ENCODE measurements around the gene ARHGEF38. TPM values are rescaled to one million over a fixed set of nuclear protein-coding genes. Genes with fewer than 3 reads are reported as not detected.
A peak's percentile ranks its signal among the peaks of the same experiment; 100 is the strongest.

Gene ARHGEF38
- total RNA-seq, 1 experiment from 2014 or later: not detected

DNA sequence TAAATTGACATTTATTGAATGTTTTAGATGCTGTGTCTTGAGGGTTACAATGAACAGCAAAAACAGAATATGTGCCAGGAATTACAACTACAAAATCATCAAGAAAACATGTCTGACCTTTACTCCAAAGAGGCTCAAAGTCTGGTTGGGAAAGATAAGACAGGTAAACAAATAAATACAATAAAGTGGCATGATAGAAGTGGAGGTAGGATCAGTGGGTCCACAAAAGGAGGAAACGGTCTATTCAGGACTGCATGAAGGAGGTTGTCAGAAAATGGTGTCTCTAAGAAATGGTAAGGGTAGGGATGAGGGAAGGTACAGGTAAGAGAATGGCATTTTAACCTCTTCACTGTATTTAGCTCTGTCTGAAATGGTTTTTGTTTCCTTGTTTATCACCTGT is 3.8 kb downstream of the ARHGEF38 start:
- no peak for DNase-seq (ENCODE audit: low read depth)

DNA sequence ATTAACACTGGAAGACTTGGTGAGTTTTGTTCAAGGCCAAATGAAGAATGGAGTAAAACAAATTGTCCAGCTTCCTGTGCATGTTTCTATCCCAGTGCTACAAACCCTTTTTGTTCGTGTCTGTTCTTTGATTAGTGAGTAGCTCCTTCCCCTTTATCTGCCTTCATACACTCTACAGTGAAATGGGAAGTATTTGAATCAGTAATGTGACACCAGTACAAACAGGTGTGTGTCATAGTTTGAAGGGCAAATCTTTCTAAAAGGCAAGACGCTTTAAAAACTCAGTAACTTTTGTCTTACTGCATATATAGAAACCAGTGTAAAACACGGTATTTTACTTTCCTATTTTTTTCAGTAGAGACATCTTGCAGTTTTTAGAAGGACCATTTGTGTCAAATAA is 5.9 kb downstream of the ARHGEF38 start:
- DNase-seq (ENCODE audit: low read depth): no peak

DNA sequence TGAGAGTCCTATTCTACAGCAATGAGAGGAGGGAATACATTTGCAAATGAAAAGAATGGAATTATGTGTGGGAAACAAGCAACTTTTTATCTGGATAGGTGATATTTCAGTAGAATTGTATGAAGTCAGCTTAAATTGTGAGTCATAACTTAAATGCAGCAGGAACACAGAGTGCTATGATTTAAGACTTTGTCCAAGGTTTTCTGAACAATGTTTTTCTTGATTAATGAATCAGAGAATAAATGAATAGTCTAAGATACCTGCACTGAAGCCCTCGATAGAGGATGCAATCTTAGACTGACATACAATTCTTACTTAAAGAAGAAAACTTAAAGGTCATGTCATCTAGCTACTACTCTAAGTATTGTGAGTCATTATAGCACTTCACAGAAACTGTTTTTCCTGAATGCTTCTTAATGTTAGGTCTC is 8.0 kb downstream of the ARHGEF38 start:
- peak; percentile 47 for DNase-seq (ENCODE audit: low read depth)

DNA sequence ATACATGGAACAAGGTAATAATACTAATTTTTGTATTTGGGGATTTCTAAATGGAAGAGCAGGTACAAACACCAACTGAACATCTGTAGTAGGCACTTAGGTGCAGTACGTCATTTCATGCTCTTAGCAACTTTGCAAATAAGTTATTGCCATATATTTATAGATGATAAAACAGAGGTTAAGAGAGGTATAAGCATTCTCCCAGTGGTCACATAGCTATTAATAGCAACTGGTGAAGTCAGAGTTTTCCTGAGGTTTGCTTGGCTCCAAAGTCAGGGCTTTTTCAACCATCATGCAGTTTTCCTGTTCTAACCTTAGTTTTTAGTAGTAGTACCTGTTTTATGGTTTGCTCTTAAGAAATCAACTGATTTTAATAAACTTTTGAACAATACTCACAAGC is 10.9 kb downstream of the ARHGEF38 start:
- no peak for DNase-seq (ENCODE audit: low read depth)

DNA sequence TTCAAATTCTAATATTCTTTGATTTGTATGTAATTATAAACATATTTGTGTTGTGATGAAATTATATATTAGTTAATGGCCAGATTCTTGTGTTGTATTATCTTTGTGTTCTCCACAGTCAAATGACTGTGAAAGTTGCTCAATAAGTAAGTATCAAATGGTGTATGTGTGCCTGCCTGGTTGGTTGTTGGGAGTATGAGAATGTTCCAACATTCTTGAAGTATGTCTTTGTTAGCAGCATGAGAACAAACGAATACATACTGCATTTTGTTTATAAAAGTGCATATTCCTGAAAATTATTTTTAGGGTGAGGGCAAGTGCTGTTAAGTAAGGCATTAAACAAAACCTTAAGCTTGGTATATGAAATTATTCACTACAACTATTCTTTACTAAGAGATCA is 16.2 kb downstream of the ARHGEF38 start:
- DNase-seq (ENCODE audit: low read depth): no peak

DNA sequence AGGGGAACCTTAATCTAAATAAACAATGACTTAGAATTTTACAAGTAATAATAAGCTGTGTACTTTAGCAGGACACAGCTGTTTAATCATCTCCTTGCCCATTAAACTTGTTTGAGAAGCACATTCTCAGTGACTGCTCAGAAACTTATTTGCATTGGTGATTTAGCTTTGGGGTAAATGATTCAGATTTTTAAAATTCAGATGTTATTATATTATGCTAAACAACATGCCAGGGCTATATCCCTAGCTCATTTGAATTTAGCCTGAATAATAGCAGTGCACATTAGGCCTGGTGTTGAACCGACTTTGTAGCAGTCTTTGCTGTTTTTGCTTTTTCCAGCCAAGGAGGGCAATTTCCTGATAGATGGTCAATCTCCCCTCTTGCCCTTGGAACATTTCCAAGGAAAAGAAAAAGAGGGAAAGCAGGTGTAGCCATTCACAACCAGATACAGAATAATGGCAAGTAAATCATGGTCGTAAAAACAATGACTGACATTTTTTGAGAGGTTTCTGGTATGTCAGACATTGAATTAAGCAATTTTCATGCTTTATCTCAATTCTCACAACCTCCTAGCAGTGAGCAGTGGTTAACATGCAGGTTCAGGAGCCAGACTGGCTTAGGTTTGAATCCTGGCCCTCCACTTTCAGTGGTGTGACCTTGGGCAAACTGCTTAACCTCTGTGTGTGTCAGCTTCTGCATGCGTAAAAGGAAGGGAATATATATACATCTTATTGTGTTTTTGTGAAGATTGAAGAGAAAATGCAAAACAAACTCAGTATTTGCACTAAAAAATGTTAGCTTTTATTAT is 16.8 kb downstream of the ARHGEF38 start:
- no peak for DNase-seq (ENCODE audit: low read depth)

DNA sequence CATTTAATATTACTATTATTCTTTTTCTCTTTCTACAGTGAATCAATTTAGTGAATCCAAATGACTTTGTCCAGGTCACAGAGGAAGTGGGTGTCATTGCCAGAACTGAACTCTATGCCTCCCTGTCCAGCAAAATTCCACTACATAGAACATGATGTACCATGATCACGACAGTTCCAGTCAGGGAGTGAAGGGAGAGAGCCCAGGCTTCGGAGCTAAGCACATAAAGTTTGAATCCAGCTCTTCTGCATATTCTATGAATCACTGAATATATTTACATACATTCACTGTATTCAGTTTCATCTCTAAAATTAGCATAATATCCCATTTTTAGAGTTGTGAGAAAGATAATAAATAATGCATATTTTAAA is 17.4 kb downstream of the ARHGEF38 start:
- no peak for DNase-seq (ENCODE audit: low read depth)

DNA sequence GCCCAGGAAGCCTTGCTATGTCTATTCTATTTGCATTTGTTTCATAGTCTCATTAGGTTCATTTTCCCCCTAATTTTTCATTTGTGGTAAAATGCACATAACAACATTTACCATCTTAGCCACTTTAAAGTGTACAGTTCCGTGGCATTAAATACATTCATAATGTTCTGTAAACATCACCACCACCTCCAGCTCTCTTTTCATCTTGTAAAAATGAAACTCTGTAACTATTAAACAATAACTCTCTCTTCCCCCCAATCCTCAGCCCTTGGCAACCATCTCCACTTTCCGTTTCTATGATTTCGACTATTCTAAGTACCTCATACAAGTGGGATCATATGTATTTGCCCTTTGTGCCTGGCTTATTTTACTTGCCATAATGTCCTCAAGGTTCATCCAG is 19.9 kb downstream of the ARHGEF38 start:
- no peak for DNase-seq (ENCODE audit: low read depth)

DNA sequence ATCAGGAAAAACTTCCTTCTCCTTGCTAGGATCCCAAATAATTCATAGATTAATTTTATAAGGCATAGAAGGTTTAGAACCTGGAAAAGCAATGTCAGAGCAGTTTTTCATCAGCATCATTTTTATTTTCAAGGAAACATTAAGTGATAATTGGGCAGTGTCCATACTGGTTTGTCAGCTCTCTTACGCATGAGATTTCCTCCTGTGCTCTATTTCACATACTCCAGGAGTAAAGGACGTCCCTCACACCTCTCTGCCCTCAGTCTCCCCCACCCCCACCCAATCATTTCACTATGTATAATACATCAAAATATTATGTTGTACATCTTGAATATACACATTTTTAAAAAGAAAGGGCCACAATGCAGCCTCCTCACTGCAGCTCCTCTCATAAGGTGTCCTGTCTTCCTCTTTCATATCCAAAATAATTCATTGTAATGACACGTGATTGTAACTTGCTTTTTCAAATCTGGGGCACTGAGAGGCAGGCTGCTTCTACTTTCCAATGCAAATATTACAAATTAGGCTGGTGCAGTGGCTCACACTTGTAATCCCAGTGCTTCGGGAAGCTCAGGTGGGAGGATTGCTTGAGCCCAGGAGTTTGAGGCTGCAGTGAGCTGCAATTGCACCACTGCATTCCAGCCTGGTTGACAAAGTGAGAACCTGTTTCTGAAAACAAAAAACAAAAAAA is 34.4 kb downstream of the ARHGEF38 start:
- DNase-seq (ENCODE audit: low read depth): no peak

DNA sequence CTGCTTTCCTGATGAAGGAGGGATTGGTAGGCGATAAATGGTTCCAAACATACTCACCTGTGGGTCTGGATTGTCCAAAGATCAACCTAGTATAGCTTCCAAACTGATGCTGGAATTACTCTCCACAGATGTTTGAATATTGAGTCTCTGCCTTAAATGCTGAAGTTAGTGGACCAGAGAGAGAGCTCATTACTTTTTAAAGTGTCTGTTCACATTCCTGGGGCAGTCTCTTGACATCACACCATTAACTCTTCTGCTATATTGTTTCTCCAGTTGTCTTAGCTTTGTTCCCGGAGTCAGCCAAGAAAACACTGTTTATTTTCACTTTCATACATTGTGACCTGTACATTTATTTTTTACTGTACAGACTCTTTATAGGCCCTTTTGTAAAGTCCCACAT is 35.4 kb downstream of the ARHGEF38 start:
- DNase-seq (ENCODE audit: low read depth): no peak

DNA sequence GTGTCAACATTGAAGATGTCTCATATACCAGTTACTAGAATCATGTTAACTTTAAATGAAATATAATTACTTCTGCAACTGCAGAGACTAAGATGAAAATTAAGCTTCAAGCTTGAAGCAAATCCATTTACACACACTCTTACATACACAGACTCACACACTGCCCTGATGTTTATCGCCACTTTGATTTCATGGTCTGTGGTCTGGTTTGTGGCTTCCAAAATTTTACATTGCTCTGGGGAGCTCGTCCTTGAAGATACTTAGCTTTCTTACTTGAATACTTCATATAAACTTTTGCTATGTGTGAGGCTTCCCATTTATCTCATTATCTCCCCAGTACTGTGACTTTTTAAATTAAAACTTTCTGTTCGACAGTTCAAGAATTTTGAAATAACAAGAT is 35.8 kb downstream of the ARHGEF38 start:
- DNase-seq (ENCODE audit: low read depth): no peak

DNA sequence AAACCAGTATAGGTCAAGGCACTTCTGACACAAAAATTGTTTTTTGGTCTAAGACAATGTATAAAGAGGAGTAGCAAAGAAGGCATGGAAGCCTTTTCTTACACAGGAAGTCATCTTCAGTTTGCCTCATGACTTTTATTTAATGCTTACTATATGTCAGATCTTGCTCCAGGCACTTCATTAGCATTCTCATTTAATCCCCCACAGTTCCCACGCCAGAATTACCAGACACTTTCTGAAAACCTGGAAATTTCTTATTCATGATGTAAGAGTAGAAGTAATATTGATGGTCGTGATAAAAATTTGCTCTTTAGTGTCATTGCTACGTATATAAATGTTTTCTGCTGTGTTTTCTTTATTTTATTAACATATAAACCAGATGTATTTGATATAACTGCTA is 39.2 kb downstream of the ARHGEF38 start:
- DNase-seq (ENCODE audit: low read depth): no peak

DNA sequence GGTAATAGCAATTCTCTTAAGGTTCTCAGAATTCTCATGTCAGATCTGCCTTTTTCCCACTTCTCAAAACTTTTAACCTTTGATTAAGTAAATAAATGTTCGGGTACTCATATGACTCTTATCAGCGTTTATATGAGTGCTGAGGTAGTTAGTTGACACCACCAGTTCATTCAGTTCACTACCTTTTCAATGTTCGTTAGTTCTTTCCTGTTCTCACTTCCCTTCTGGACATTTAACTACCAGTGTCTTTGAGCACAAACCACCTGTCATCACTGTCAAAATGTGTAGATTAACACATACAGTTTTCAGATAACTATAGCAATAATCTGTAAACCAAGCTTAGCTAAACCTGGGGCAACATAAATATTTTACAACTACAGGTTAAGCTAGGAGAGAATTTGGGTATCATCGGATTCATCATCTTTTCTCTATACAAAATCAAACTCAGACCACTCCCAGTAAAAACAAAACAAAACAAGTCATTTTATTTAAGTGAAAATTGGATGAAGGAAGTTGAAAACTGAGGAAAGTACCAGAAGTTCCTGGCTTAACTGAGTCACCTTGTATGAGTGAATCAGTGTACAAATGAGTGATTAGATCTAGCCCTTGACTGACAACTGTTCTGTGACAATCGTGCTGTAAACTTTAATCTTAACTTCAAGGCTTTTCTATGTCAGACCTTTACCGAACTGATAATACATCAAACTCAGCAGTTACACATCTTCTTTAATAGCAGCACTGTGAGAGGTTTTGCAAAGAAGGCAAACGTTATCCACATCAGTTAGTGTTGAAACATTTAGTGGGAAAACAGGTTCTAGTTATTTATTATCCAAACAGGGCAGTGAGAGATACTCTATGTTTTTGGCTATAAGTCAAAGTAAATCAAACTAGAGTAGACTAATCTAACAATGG is 41.9 kb downstream of the ARHGEF38 start:
- DNase-seq (ENCODE audit: low read depth): no peak

DNA sequence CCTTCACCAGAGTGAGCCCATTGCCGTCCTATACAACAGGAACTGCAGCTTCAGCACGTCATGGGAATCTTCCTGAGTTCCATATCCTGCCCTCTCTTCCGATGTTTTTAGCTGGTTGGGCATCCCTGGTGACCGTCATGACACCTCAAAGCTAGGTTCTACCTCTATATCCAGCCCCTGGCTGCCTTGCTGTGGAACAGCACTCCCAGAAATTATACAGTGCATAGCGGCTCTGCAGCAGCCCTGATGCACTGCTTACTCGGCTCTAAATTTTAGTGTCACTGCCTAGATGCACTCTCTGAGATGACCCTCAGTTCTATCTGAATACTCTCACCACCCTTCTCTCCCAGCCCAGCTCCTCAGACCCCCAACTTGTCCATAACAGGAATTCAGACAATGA is 44.3 kb downstream of the ARHGEF38 start:
- DNase-seq (ENCODE audit: low read depth): no peak

DNA sequence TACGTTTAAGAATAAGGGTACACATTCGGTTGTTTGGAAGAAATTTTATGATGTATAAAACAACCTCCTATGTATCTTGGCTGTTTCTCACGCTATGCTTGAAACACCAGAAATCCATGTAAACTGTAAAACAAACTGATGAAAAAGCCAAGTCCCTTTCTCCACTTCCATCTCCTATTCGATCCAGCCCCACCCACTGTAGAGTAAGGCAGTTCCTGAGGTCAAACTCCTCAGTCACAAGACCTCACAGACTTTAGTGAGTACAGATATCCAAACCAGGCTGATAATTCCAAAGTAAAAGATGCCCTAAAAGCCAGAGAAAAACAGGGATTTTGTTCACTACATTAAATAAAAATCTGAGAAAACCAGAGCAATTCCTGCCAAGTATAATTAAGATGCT is 45.6 kb downstream of the ARHGEF38 start:
- DNase-seq (ENCODE audit: low read depth): no peak

DNA sequence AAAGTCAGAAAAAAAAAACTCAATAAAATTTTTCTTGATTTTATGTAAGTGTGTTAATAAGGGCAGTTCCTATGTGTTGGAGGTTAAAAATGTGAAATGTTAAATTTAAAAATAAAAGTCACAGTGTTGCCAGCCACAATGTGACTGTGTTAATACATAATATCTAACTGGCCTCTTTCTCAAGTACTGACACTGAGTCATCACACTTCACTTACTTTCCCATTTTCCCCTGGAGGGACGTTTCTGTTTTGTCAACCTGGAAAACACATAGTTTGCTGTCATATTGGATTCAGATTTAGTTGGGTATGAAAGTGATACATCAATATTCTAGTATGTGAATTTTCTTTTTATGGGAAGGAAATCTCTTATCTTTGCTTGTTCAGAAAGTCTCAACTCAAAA is 46.4 kb downstream of the ARHGEF38 start:
- peak; percentile 38 for DNase-seq (ENCODE audit: low read depth)

DNA sequence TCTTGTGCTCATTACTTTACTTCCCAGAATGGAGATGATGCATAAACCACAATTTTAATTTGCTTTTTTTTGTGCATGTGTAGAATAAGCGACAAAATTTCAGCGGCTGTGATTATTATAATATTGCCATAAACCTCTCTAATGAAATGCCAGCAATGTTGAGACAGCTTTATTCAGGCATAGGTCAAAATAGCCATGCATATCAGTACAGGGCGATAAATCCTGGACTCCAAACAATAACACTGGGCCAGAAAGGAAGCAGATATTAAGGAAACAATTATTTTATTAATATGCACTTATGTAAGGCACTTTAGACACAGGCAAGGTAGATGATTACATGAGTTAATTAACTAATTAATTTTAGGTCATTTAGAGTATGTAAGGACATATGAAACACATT is 47.1 kb downstream of the ARHGEF38 start:
- no peak for DNase-seq (ENCODE audit: low read depth)

DNA sequence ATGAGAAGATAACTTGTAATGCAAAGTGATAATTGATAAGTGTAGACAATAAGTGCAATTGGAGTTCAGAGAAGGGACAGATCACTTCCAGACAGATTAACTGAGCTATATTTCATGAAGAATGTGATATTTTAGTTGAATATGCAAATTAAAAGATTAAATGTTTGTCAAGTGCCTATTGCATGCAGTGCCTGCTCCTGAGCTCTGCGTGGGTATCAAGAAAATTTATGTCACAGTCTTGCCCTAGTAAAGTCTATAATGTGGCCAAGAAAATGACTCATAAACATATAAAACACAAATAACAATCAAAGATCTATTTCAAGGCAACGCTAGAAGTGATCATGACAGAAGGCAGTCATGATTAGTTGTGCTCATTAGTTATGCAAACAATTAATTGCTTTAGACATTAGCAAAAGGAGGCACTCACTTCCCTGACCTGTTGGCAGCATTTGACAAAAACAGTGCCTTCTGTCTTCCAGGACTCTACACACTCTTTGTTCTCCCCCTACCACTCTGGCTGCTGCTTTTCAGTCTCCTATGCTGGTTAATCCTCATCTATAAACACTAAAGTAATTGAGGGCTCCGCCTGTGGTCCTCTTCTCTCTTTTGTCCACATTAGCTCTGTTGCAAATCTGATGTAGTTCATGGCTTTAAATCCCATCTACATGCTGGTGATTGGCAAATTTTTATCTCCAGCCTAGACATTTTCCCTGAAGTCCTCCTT is 47.7 kb downstream of the ARHGEF38 start:
- DNase-seq (ENCODE audit: low read depth): no peak

DNA sequence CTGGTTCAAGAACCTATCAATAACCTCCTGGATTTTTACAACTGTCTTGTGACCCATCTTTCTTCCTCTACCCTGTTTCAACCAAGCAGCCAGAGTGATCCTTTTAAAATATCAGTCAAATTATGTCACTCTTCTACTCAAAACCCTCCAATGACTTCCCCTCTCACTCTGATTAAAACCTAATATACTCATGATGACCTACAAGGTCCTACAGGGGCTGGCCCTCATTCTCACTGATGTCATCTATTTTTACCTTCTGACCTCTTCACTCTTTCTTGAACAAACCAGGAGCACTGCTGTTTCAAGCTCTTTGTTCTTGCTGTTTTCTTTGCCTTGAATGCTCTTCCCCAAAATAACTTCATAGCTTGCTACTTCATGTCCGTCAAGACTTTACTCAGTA is 48.5 kb downstream of the ARHGEF38 start:
- no peak for DNase-seq (ENCODE audit: low read depth)

DNA sequence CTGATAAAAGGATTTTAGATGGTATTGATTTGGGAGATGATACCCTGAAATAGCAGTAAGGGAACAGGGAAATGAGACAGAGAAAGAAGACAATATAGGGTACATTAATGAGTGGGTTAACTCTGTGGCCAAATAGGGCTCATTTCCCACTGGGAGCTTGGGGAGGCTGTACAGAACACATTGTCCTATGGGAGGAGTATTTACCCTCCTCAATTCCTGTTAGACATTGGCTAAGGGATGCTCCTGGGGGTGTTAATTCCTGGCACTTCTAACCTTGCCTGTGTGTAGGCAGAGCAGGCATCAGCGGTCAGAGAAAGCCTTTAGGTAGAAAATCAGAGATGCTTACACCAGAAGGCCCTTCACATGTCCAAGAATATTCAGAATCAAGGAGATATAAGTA is 49.0 kb downstream of the ARHGEF38 start:
- DNase-seq (ENCODE audit: low read depth): no peak

DNA sequence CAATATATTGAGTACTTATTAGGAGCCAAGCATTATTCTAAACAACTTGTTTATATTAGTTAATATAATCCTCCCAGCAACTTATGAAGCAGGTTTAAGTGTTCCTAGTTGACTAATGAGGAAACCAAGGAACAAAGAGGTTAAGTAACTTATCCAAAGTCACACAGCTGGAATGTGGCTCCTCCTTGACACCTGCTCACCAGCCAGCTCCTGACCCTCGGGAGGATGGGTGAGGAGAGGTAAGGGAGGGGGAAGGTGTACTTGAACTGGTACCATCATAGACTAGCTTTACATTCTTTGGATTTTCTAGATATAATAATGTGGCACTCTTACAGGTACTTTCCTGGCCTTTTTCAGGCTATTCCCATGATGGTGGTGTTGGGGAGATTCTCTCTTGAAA is 50.7 kb downstream of the ARHGEF38 start:
- DNase-seq (ENCODE audit: low read depth): no peak

All from HT1080 (cell line).